H1 (cell line): ENCODE results near the gene KRTAP4-2. TPM values are rescaled to one million over a fixed set of nuclear protein-coding genes. Genes with fewer than 3 reads are reported as not detected.
A peak's percentile ranks its signal among the peaks of the same experiment; 100 is the strongest.

Source experiments
- CTCF ChIA-PET: fragments of 300-600 bp; sonication (Branson Sonifier 250); formaldehyde crosslinking; loops from one replicate; lab custom pipeline; 2021; ENCODE audit not compliant: partially characterized antibody; lab: Charles Lee
- POLR2A ChIA-PET: fragments of 300-600 bp; sonication (Branson Sonifier 250); formaldehyde crosslinking; loops from one replicate; lab custom pipeline; 2021; ENCODE audit warnings: inconsistent platforms; ENCODE audit not compliant: partially characterized antibody; lab: Charles Lee
- DNase-seq, 2 experiments: peaks; one replicate each; pipeline versions ENCODE4 v3.0.0 to v3.0.0-alpha.2; 2010 to 2022; ENCODE audit warnings: low spot score in 2 of 2, low read depth in 1 of 2, mixed read lengths in 1 of 2
- FAIRE-seq: peaks from 2 replicates; lab custom pipeline; 2011; peaks lifted over from hg19 to GRCh38; lab: Jason Lieb, UNC
- H2AFZ ChIP-seq: 2 replicates; pipeline ENCODE4 v1.8.1; 2012; ENCODE audit warnings: low read length, inconsistent platforms
- H2AK5ac ChIP-seq: 2 replicates; pipeline ENCODE4 v1.6.1; 2013; ENCODE audit warnings: low read depth, low read length
- H2BK120ac ChIP-seq: replicated peaks from 2 replicates; pipeline ENCODE3; 2013; ENCODE audit warnings: low read depth, low read length, inconsistent platforms
- H2BK12ac ChIP-seq: 2 replicates; pipeline ENCODE4 v1.6.1; 2013; ENCODE audit warnings: low read depth, low read length
- H2BK15ac ChIP-seq: 2 replicates; pipeline ENCODE4 v1.6.1; 2013; ENCODE audit warnings: low read length
- H2BK20ac ChIP-seq: 2 replicates; pipeline ENCODE4 v1.6.1; 2013; ENCODE audit warnings: low read length
- H2BK5ac ChIP-seq: 2 replicates; pipeline ENCODE4 v1.6.1; 2013; ENCODE audit warnings: low read depth, low read length
- H3K14ac ChIP-seq: 2 replicates; pipeline ENCODE4 v1.6.1; 2013; ENCODE audit warnings: inconsistent platforms; ENCODE audit not compliant: insufficient read length
- H3K18ac ChIP-seq: 2 replicates; pipeline ENCODE4 v1.6.1; 2013; ENCODE audit warnings: low read length; ENCODE audit errors: extremely low read depth
- H3K23ac ChIP-seq: 2 replicates; pipeline ENCODE4 v1.6.1; 2013; ENCODE audit warnings: inconsistent platforms; ENCODE audit not compliant: insufficient read length
- H3K23me2 ChIP-seq: 2 replicates; pipeline ENCODE4 v1.6.1; 2013; ENCODE audit warnings: low read depth, low read length
- H3K27ac ChIP-seq: 2 replicates; pipeline ENCODE4 v1.6.1; 2011; ENCODE audit warnings: low read depth, low read length, inconsistent platforms
- H3K27me3 ChIP-seq, 4 experiments: replicated peaks in 1 of 4; 1 replicate in 1 of 4; 2 replicates in 3 of 4; pipeline versions ENCODE4 v1.6.1 to v1.8.1; 2011 to 2013; ENCODE audit warnings: low read length in 3 of 4, mild to moderate bottlenecking in 3 of 4, inconsistent platforms in 2 of 4, mixed read lengths in 2 of 4, moderate library complexity in 1 of 4; ENCODE audit not compliant: control insufficient read depth in 3 of 4, insufficient read depth in 3 of 4; ENCODE audit errors: extremely low read depth in 1 of 4
- H3K36me3 ChIP-seq, 4 experiments: 2 replicates each; pipeline versions ENCODE4 v1.6.1 to v1.8.1; 2011 to 2013; ENCODE audit warnings: mild to moderate bottlenecking in 4 of 4, low read length in 3 of 4, moderate library complexity in 2 of 4, control low read depth in 1 of 4, inconsistent platforms in 1 of 4; ENCODE audit not compliant: insufficient read depth in 4 of 4, control insufficient read depth in 2 of 4
- H3K4ac ChIP-seq: replicated peaks from 2 replicates; pipeline ENCODE3; 2013; ENCODE audit warnings: low read length, low read depth, mixed read lengths, inconsistent platforms; ENCODE audit not compliant: insufficient read length
- H3K4me1 ChIP-seq, 4 experiments: replicated peaks in 1 of 4; 1 replicate in 1 of 4; 2 replicates in 3 of 4; pipeline versions ENCODE4 v1.6.1 to v1.8.1; 2011 to 2013; ENCODE audit warnings: low read length in 3 of 4, inconsistent platforms in 2 of 4, mixed read lengths in 1 of 4; ENCODE audit not compliant: insufficient read depth in 4 of 4, control insufficient read depth in 3 of 4
- H3K4me2 ChIP-seq, 2 experiments: 2 replicates each; pipeline versions ENCODE4 v1.6.1 to v1.8.1; 2011 to 2013; ENCODE audit warnings: low read depth in 2 of 2, low read length in 2 of 2, control low read depth in 1 of 2, inconsistent platforms in 1 of 2, mild to moderate bottlenecking in 1 of 2; ENCODE audit not compliant: insufficient read depth in 1 of 2
- H3K4me3 ChIP-seq, 4 experiments: fragments of 200-600, 300-600 bp in 1 of 4; sonication (generic), shearing (Covaris generic), sonication (Bioruptor Twin) in 1 of 4; 2 replicates each; pipeline versions ENCODE4 v1.5.1 to v1.8.1; 2011 to 2016; ENCODE audit warnings: low read length in 4 of 4, low read depth in 3 of 4, control low read depth in 2 of 4, inconsistent platforms in 2 of 4, mild to moderate bottlenecking in 2 of 4, mixed read lengths in 1 of 4, moderate library complexity in 1 of 4; ENCODE audit not compliant: insufficient read depth in 2 of 4; ENCODE audit errors: extremely low read depth in 1 of 4
- H3K56ac ChIP-seq: replicated peaks from 2 replicates; pipeline ENCODE3; 2013; ENCODE audit warnings: low read depth, mild to moderate bottlenecking, mixed read lengths, low read length, inconsistent platforms; ENCODE audit not compliant: insufficient read length
- H3K79me1 ChIP-seq: 2 replicates; pipeline ENCODE4 v1.6.1; 2013; ENCODE audit warnings: low read depth, low read length, control low read depth
- H3K79me2 ChIP-seq, 2 experiments: 2 replicates each; pipeline versions ENCODE4 v1.6.1 to v1.8.1; 2012 to 2013; ENCODE audit warnings: low read length in 2 of 2, mild to moderate bottlenecking in 2 of 2, inconsistent platforms in 1 of 2; ENCODE audit not compliant: insufficient read depth in 2 of 2, control insufficient read depth in 1 of 2
- H3K9ac ChIP-seq, 4 experiments: replicated peaks in 1 of 4; 1 replicate in 1 of 4; 2 replicates in 3 of 4; pipeline versions ENCODE4 v1.6.1 to v1.8.1; 2011 to 2013; ENCODE audit warnings: low read depth in 3 of 4, low read length in 3 of 4, control low read depth in 2 of 4, mild to moderate bottlenecking in 2 of 4, moderate library complexity in 2 of 4, inconsistent platforms in 1 of 4; ENCODE audit errors: extremely low read depth in 1 of 4
- H3K9me3 ChIP-seq, 2 experiments: 2 replicates each; pipeline versions ENCODE4 v1.6.1 to v1.8.1; 2012 to 2013; ENCODE audit warnings: mild to moderate bottlenecking in 2 of 2, moderate library complexity in 2 of 2, control low read depth in 1 of 2, inconsistent platforms in 1 of 2, low read depth in 1 of 2, low read length in 1 of 2, mixed read lengths in 1 of 2; ENCODE audit not compliant: insufficient read depth in 2 of 2
- H4K20me1 ChIP-seq, 2 experiments: replicated peaks in 1 of 2; 2 replicates each; pipeline versions ENCODE3 to v1.8.1; 2011 to 2013; ENCODE audit warnings: inconsistent platforms in 2 of 2, low read length in 2 of 2, mild to moderate bottlenecking in 1 of 2; ENCODE audit not compliant: insufficient read depth in 2 of 2, control insufficient read depth in 1 of 2
- H4K5ac ChIP-seq: 2 replicates; pipeline ENCODE4 v1.6.1; 2013; ENCODE audit warnings: low read length, low read depth, mixed read lengths, inconsistent platforms; ENCODE audit not compliant: insufficient read length
- H4K8ac ChIP-seq: 2 replicates; pipeline ENCODE4 v1.8.0; 2013; ENCODE audit warnings: mild to moderate bottlenecking, moderate library complexity, low read length, inconsistent platforms; ENCODE audit not compliant: insufficient read depth; ENCODE audit errors: extremely low read depth
- H4K91ac ChIP-seq: replicated peaks from 2 replicates; pipeline ENCODE3; 2013; ENCODE audit warnings: low read length, mixed read lengths, inconsistent platforms; ENCODE audit not compliant: insufficient read length
- ASH2L ChIP-seq: fragments of 200-600, 300-600 bp; sonication (generic); IDR thresholded peaks from one replicate; pipeline ENCODE4 v1.7.1; 2017; ENCODE audit warnings: low read length
- BRCA1 ChIP-seq: IDR thresholded peaks from 2 replicates; pipeline ENCODE4 v1.6.1; 2012; ENCODE audit warnings: low read depth, low read length, improper control_type of control experiment
- CTBP2 ChIP-seq: IDR thresholded peaks from 2 replicates; pipeline ENCODE4 v1.7.0; 2011; ENCODE audit warnings: borderline replicate concordance, mild to moderate bottlenecking, moderate library complexity, mixed read lengths, low read length; ENCODE audit not compliant: insufficient read depth, insufficient read length
- HDAC2 ChIP-seq, 2 experiments: fragments of 300-600 bp in 1 of 2; sonication (generic) in 1 of 2; IDR thresholded peaks; 2 replicates each; pipeline ENCODE4 v1.6.1; 2011 to 2012; ENCODE audit warnings: low read depth in 2 of 2, low read length in 2 of 2, mild to moderate bottlenecking in 2 of 2, moderate library complexity in 2 of 2, borderline replicate concordance in 1 of 2, inconsistent platforms in 1 of 2
- HDAC6 ChIP-seq: IDR thresholded peaks from one replicate; pipeline ENCODE4 v1.7.1; 2012; ENCODE audit warnings: low read depth, mild to moderate bottlenecking, inconsistent platforms, low read length, moderate library complexity
- JUND ChIP-seq: IDR thresholded peaks from 2 replicates; pipeline ENCODE4 v1.6.1; 2011; ENCODE audit warnings: mild to moderate bottlenecking, improper control_type of control experiment, low read length
- KDM1A ChIP-seq: fragments of 200-600, 300-600 bp; sonication (generic); IDR thresholded peaks from 2 replicates; pipeline ENCODE4 v1.7.1; 2016; ENCODE audit warnings: mild to moderate bottlenecking, low read length, borderline replicate concordance
- POU5F1 ChIP-seq: IDR thresholded peaks from 2 replicates; pipeline ENCODE4 v1.6.1; 2011; ENCODE audit warnings: low read depth, mild to moderate bottlenecking, low read length, moderate library complexity
- RAD21 ChIP-seq, 2 experiments: IDR thresholded peaks in 1 of 2; conservative IDR thresholded peaks in 1 of 2; 2 replicates each; pipeline ENCODE4 v1.6.1; 2011; ENCODE audit warnings: low read depth in 2 of 2, low read length in 2 of 2, improper control_type of control experiment in 1 of 2, inconsistent platforms in 1 of 2, mild to moderate bottlenecking in 1 of 2, moderate library complexity in 1 of 2
- TAF1 ChIP-seq: IDR thresholded peaks from 2 replicates; pipeline ENCODE4 v1.6.1; 2011; ENCODE audit warnings: mild to moderate bottlenecking, low read depth, low read length
- WGBS, 2 experiments: shearing (Covaris generic) in 1 of 2; methylation state at CpG; one replicate each; pipeline versions ENCODE4 v1.1.6 to v1.1.7; 2013 to 2015; ENCODE audit warnings: low lambda C conversion rate in 2 of 2, mixed read lengths in 2 of 2, inconsistent platforms in 1 of 2, low coverage in 1 of 2, missing lambda C conversion rate in 1 of 2; ENCODE audit not compliant: insufficient replicate concordance in 2 of 2, insufficient coverage in 1 of 2, insufficient read length in 1 of 2; ENCODE audit errors: extremely low coverage in 1 of 2, missing lambda C conversion rate in 1 of 2; 5-methylcytosine and 5-hydroxymethylcytosine counted together
- polyA plus RNA-seq, 7 experiments: library from polyadenylated mRNA; depleted of rRNA in 3 of 7; stranded (reverse) in 5 of 7; unstranded in 2 of 7; fragments of >200 nt in 5 of 7; fragments of 200-250 nt in 2 of 7; gene quantifications; 1 replicate in 5 of 7; 2 replicates in 1 of 7; 4 replicates in 1 of 7; pipeline versions ENCODE4 v1.2.1 to v1.2.3, GENCODE V29; 2011 to 2013; ENCODE audit warnings: missing spikeins in 2 of 7, mixed read lengths in 2 of 7
- total RNA-seq: library from RNA; stranded (reverse); fragmentation: NEBNext Ultra II Directional; extraction: Animal tissue kit (Norgen Biotek cat#: 25700); gene quantifications from 2 replicates; pipeline ENCODE4 v1.2.1, GENCODE V29; 2021
- TF ChIP-seq, protein P1 (sequence below): IDR thresholded peaks from 2 replicates; pipeline ENCODE4 v1.6.1; 2011; ENCODE audit warnings: low read length, improper control_type of control experiment
- TF ChIP-seq, protein P2 (sequence below): IDR thresholded peaks from 2 replicates; pipeline ENCODE4 v1.6.1; 2011; ENCODE audit warnings: low read depth, mild to moderate bottlenecking, low read length; ENCODE audit not compliant: insufficient read depth

KRTAP4-2 gene
- total and polyA plus RNA-seq, 2 of the 8 experiments (the other 6 are each of a cell fraction or from before 2014, with no cell fraction given), result not detected

DNA sequence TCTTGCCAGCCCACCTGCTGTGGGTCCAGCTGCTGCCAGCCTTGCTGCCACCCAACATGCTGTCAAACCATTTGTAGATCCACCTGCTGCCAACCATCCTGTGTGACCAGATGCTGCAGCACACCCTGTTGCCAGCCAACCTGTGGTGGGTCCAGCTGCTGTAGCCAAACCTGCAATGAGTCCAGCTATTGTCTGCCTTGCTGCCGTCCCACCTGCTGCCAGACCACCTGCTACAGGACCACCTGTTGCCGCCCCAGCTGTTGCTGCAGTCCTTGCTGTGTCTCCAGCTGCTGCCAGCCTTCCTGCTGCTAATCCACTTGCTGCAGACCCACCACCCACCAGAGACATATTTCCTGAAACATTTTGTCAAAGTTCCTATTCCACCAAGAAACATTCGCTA is 12.3 kb upstream of the KRTAP4-2 start:
- POLR2A ChIA-PET, result no interaction called here
- Histone ChIP-seq H3K4me2 (no peak overlapping the region), H2BK20ac (no peak overlapping the region), H3K79me1 (no peaks in the 10 kb centered on the region), H3K9ac (no peak overlapping the region), H2AK5ac (no peak overlapping the region), H3K23ac (no peak overlapping the region), H3K27ac (no peak overlapping the region), H4K5ac (no peak overlapping the region), H3K9me3 (0 out of 4 replicates have a peak, but pooled peaks cover 0 to 3% of the 10 kb centered on the region in 2 experiments), H4K20me1 (no peaks in the 10 kb centered on the region), H3K4ac (no peak overlapping the region), H3K4me1 (no peaks in the 10 kb centered on the region; a peak in 1 of 7 replicates), H3K79me2 (no peaks in the 10 kb centered on the region), H3K27me3 (no peaks in the 10 kb centered on the region), H2BK5ac (0 out of 2 replicates have a peak overlapping the region, but pooled peaks have one; percentile 8), H3K14ac (no peak overlapping the region), H3K36me3 (no peaks in the 10 kb centered on the region), H3K18ac (no peak overlapping the region), H2BK12ac (no peak overlapping the region), H3K56ac (no peak overlapping the region), H2AFZ (no peak overlapping the region), H3K4me3 (no peak overlapping the region), H4K8ac (peak overlapping the region; percentile 35; the same call in 1 of the 2 replicates), H2BK120ac (no peak overlapping the region), H2BK15ac (no peak overlapping the region), H3K23me2 (no peaks in the 10 kb centered on the region), H4K91ac (no peak overlapping the region)
- CTCF ChIA-PET, result no interaction called here
- DNase-seq, result no peak
- no peak for FAIRE-seq
- WGBS, 2 experiments, result 95% methylated on average over 3 of the region's 3 CpGs; no CpG with 5 or more reads in 1 of the 2 experiments
- TF ChIP-seq, protein P1, sequence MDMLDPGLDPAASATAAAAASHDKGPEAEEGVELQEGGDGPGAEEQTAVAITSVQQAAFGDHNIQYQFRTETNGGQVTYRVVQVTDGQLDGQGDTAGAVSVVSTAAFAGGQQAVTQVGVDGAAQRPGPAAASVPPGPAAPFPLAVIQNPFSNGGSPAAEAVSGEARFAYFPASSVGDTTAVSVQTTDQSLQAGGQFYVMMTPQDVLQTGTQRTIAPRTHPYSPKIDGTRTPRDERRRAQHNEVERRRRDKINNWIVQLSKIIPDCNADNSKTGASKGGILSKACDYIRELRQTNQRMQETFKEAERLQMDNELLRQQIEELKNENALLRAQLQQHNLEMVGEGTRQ, result no peak
- TF ChIP-seq POU5F1 (no peak), HDAC6 (no peak), KDM1A (no peak), JUND (no peak), TAF1 (no peak), BRCA1 (no peak), CTBP2 (no peak), RAD21 (IDR thresholded peaks at IDR 0.05 in 1 of 2, conservative IDR thresholded peaks at IDR 0.05 in 1 of 2; ENCODE audit: low read depth in 2 of 2, low read length in 2 of 2) (no peak), HDAC2 (IDR thresholded peaks at IDR 0.05; ENCODE audit: borderline replicate concordance in 1 of 2, low read depth in 2 of 2, low read length in 2 of 2) (no peak), ASH2L (no peak)
- TF ChIP-seq, protein P2, sequence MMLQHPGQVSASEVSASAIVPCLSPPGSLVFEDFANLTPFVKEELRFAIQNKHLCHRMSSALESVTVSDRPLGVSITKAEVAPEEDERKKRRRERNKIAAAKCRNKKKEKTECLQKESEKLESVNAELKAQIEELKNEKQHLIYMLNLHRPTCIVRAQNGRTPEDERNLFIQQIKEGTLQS, result no peak
